ENCODE measurements around the gene PTPRA.
"Not testable (repeated sequence)": the region's sequence is repeated elsewhere in the genome, so short reads cannot be mapped to it uniquely, and the experiment has no call there.

The PTPRA gene

GRCh38 chr20:3021777-3022176 lies 148.5 kb downstream of the PTPRA start:
- Histone ChIP-seq H3K27ac (ENCODE audit: low read depth, low read length, severe bottlenecking) (peak overlapping the region; percentile 77), H3K9me3 (ENCODE audit: control insufficient read depth, low read length) (peaks cover 5% of the 10 kb centered on the region), H3K4me3 (ENCODE audit: extremely low read depth, insufficient read depth, low read length, poor library complexity, severe bottlenecking) (no peak overlapping the region), H3K36me3 (ENCODE audit: control insufficient read depth, insufficient read depth, low read length) (peaks cover 70% of the 10 kb centered on the region), H3K4me1 (ENCODE audit: control insufficient read depth, insufficient read depth, low read length, poor library complexity, severe bottlenecking) (peaks cover 16% of the 10 kb centered on the region)
- WGBS, 2 experiments (ENCODE audit: insufficient coverage in 2 of 2) = 95 to 98% methylated on average over 4 to 5 of the region's 5 CpGs

GRCh38 chr20:3022559-3023490 lies 149.5 kb downstream of the PTPRA start:
- Histone ChIP-seq H3K36me3 (ENCODE audit: control insufficient read depth, insufficient read depth, low read length) (peaks cover 69% of the 10 kb centered on the region), H3K27ac (ENCODE audit: low read depth, low read length, severe bottlenecking) (peak overlapping the region; percentile 77)
- 92 to 93% methylated on average over 13 to 15 of the region's 20 CpGs for WGBS, 2 experiments (ENCODE audit: insufficient coverage in 2 of 2)

GRCh38 chr20:3027987-3028386 lies 154.7 kb downstream of the PTPRA start:
- 100% methylated on average over 1 of the region's 2 CpGs for WGBS, 2 experiments (ENCODE audit: insufficient coverage in 2 of 2)
- Histone ChIP-seq H3K4me1 (ENCODE audit: control insufficient read depth, insufficient read depth, low read length, poor library complexity, severe bottlenecking) (peaks cover 4% of the 10 kb centered on the region), H3K27ac (ENCODE audit: low read depth, low read length, severe bottlenecking) (no peak overlapping the region), H3K4me3 (ENCODE audit: extremely low read depth, insufficient read depth, low read length, poor library complexity, severe bottlenecking) (no peak overlapping the region), H3K36me3 (ENCODE audit: control insufficient read depth, insufficient read depth, low read length) (peaks cover 72% of the 10 kb centered on the region), H3K9me3 (ENCODE audit: control insufficient read depth, low read length) (no peaks in the 10 kb centered on the region)

More at GRCh38 chr20:3022559-3023490, 149.5 kb downstream of the PTPRA start:
- not testable (repeated sequence) for H3K4me3 ChIP-seq (ENCODE audit: extremely low read depth, insufficient read depth, low read length, poor library complexity, severe bottlenecking); H3K9me3 ChIP-seq (ENCODE audit: control insufficient read depth, low read length)
- peaks cover 16% of the 10 kb centered on the region for H3K4me1 ChIP-seq (ENCODE audit: control insufficient read depth, insufficient read depth, low read length, poor library complexity, severe bottlenecking)

- no peak overlapping the region for H3K4me3 ChIP-seq (ENCODE audit: extremely low read depth, insufficient read depth, low read length, poor library complexity, severe bottlenecking)
- no peaks in the 10 kb centered on the region for H3K9me3 ChIP-seq (ENCODE audit: control insufficient read depth, low read length)
- WGBS, 2 experiments (ENCODE audit: insufficient coverage in 2 of 2) = 90 to 100% methylated on average over 1 of the region's 3 CpGs
- no peaks in the 10 kb centered on the region for H3K4me1 ChIP-seq (ENCODE audit: control insufficient read depth, insufficient read depth, low read length, poor library complexity, severe bottlenecking)
- no peak overlapping the region for H3K27ac ChIP-seq (ENCODE audit: low read depth, low read length, severe bottlenecking)
- H3K36me3 ChIP-seq (ENCODE audit: control insufficient read depth, insufficient read depth, low read length) = peaks cover 71% of the 10 kb centered on the region
Observed at GRCh38 chr20:3031524-3032147, 158.4 kb downstream of the PTPRA start.

- Histone ChIP-seq H3K9me3 (ENCODE audit: control insufficient read depth, low read length) (no peaks in the 10 kb centered on the region), H3K27ac (ENCODE audit: low read depth, low read length, severe bottlenecking) (no peak overlapping the region), H3K4me1 (ENCODE audit: control insufficient read depth, insufficient read depth, low read length, poor library complexity, severe bottlenecking) (no peaks in the 10 kb centered on the region), H3K36me3 (ENCODE audit: control insufficient read depth, insufficient read depth, low read length) (peaks cover 72% of the 10 kb centered on the region), H3K4me3 (ENCODE audit: extremely low read depth, insufficient read depth, low read length, poor library complexity, severe bottlenecking) (no peak overlapping the region)
- whole genome bisulfite sequencing, 2 experiments (ENCODE audit: insufficient coverage in 2 of 2) = 93% methylated on average over 5 to 7 of the region's 8 CpGs
Observed at GRCh38 chr20:3032624-3033023, 159.3 kb downstream of the PTPRA start.

- no peaks in the 10 kb centered on the region for H3K4me1 ChIP-seq (ENCODE audit: control insufficient read depth, insufficient read depth, low read length, poor library complexity, severe bottlenecking)
- no peak overlapping the region for H3K27ac ChIP-seq (ENCODE audit: low read depth, low read length, severe bottlenecking)
- no peaks in the 10 kb centered on the region for H3K9me3 ChIP-seq (ENCODE audit: control insufficient read depth, low read length)
- H3K36me3 ChIP-seq (ENCODE audit: control insufficient read depth, insufficient read depth, low read length) = peaks cover 70% of the 10 kb centered on the region
- H3K4me3 ChIP-seq (ENCODE audit: extremely low read depth, insufficient read depth, low read length, poor library complexity, severe bottlenecking) = no peak overlapping the region
- WGBS, 2 experiments (ENCODE audit: insufficient coverage in 2 of 2) = 95 to 100% methylated on average over 3 of the region's 3 CpGs
Observed at GRCh38 chr20:3037654-3038053, 164.4 kb downstream of the PTPRA start.

- Histone ChIP-seq H3K9me3 (ENCODE audit: control insufficient read depth, low read length) (no peaks in the 10 kb centered on the region), H3K36me3 (ENCODE audit: control insufficient read depth, insufficient read depth, low read length) (peaks cover 63% of the 10 kb centered on the region), H3K4me1 (ENCODE audit: control insufficient read depth, insufficient read depth, low read length, poor library complexity, severe bottlenecking) (no peaks in the 10 kb centered on the region), H3K4me3 (ENCODE audit: extremely low read depth, insufficient read depth, low read length, poor library complexity, severe bottlenecking) (no peak overlapping the region), H3K27ac (ENCODE audit: low read depth, low read length, severe bottlenecking) (no peak overlapping the region)
- WGBS, 2 experiments (ENCODE audit: insufficient coverage in 2 of 2) = 84 to 90% methylated on average over 2 to 3 of the region's 5 CpGs
Observed at GRCh38 chr20:3038454-3038853, 165.2 kb downstream of the PTPRA start.

- H3K36me3 ChIP-seq (ENCODE audit: control insufficient read depth, insufficient read depth, low read length) = peaks cover 55% of the 10 kb centered on the region
- no peaks in the 10 kb centered on the region for H3K4me1 ChIP-seq (ENCODE audit: control insufficient read depth, insufficient read depth, low read length, poor library complexity, severe bottlenecking)
- WGBS, 2 experiments (ENCODE audit: insufficient coverage in 2 of 2) = 91 to 93% methylated on average over 3 to 4 of the region's 4 CpGs
Observed at GRCh38 chr20:3039426-3039825, 166.1 kb downstream of the PTPRA start.

GRCh38 chr20:3040086-3040485 lies 166.8 kb downstream of the PTPRA start:
- 91 to 95% methylated on average over 8 of the region's 8 CpGs for WGBS, 2 experiments (ENCODE audit: insufficient coverage in 2 of 2)

More at GRCh38 chr20:3039426-3039825, 166.1 kb downstream of the PTPRA start:
- Histone ChIP-seq H3K4me3 (ENCODE audit: extremely low read depth, insufficient read depth, low read length, poor library complexity, severe bottlenecking) (no peak overlapping the region), H3K9me3 (ENCODE audit: control insufficient read depth, low read length) (no peaks in the 10 kb centered on the region), H3K27ac (ENCODE audit: low read depth, low read length, severe bottlenecking) (no peak overlapping the region)

GRCh38 chr20:3041854-3042409 lies 168.7 kb downstream of the PTPRA start:
- no peak overlapping the region for H3K4me3 ChIP-seq (ENCODE audit: extremely low read depth, insufficient read depth, low read length, poor library complexity, severe bottlenecking)
- H3K27ac ChIP-seq (ENCODE audit: low read depth, low read length, severe bottlenecking) = no peak overlapping the region
- H3K9me3 ChIP-seq (ENCODE audit: control insufficient read depth, low read length) = no peaks in the 10 kb centered on the region
- peaks cover 36% of the 10 kb centered on the region for H3K36me3 ChIP-seq (ENCODE audit: control insufficient read depth, insufficient read depth, low read length)
- no peaks in the 10 kb centered on the region for H3K4me1 ChIP-seq (ENCODE audit: control insufficient read depth, insufficient read depth, low read length, poor library complexity, severe bottlenecking)
- 85 to 87% methylated on average over 9 to 10 of the region's 10 CpGs for WGBS, 2 experiments (ENCODE audit: insufficient coverage in 2 of 2)

More at GRCh38 chr20:3040086-3040485, 166.8 kb downstream of the PTPRA start:
- peaks cover 54% of the 10 kb centered on the region for H3K36me3 ChIP-seq (ENCODE audit: control insufficient read depth, insufficient read depth, low read length)
- no peaks in the 10 kb centered on the region for H3K9me3 ChIP-seq (ENCODE audit: control insufficient read depth, low read length)
- no peak overlapping the region for H3K27ac ChIP-seq (ENCODE audit: low read depth, low read length, severe bottlenecking)
- no peak overlapping the region for H3K4me3 ChIP-seq (ENCODE audit: extremely low read depth, insufficient read depth, low read length, poor library complexity, severe bottlenecking)
- H3K4me1 ChIP-seq (ENCODE audit: control insufficient read depth, insufficient read depth, low read length, poor library complexity, severe bottlenecking) = no peaks in the 10 kb centered on the region

Measured in mesodermal cell (in vitro differentiated cells).